HepG2 (cell line): ENCODE measurements around the gene SLC29A1. TPM values are rescaled to one million over a fixed set of nuclear protein-coding genes. Genes with fewer than 3 reads are reported as not detected.

ENCODE experiments used
- FOXM1 ChIP-seq: sonication (generic); formaldehyde crosslinking; IDR thresholded peaks from 2 replicates; pipeline ENCODE4 v1.5.0; 2020; ENCODE audit warnings: missing genetic modification reagents
- HMGXB3 ChIP-seq: sonication (generic); formaldehyde crosslinking; IDR thresholded peaks from 2 replicates; pipeline ENCODE4 v1.4.0; 2020; ENCODE audit warnings: missing genetic modification reagents, borderline replicate concordance
- HOXA5 ChIP-seq: sonication (generic); formaldehyde crosslinking; IDR thresholded peaks from 2 replicates; pipeline ENCODE4 v1.4.0; 2020; ENCODE audit warnings: missing genetic modification reagents
- MEIS1 ChIP-seq: sonication (generic); formaldehyde crosslinking; IDR thresholded peaks from 2 replicates; pipeline ENCODE4 v1.9.0; 2021; ENCODE audit warnings: mild to moderate bottlenecking, missing genetic modification reagents, moderate library complexity, borderline replicate concordance
- MEIS2 ChIP-seq: sonication (generic); formaldehyde crosslinking; IDR thresholded peaks from 2 replicates; pipeline ENCODE4 v1.9.0; 2021; ENCODE audit warnings: mild to moderate bottlenecking, missing genetic modification reagents
- PATZ1 ChIP-seq: sonication (generic); formaldehyde crosslinking; IDR thresholded peaks from 2 replicates; pipeline ENCODE4 v1.4.0; 2020; ENCODE audit warnings: missing genetic modification reagents
- PCBP2 ChIP-seq: fragments of 200-400 bp; formaldehyde crosslinking; optimal IDR thresholded peaks from 2 replicates; pipeline ENCODE3; 2018; ENCODE audit warnings: low read length, low read depth; ENCODE audit not compliant: poor library complexity, severe bottlenecking
- SMYD3 ChIP-seq: sonication (generic); formaldehyde crosslinking; IDR thresholded peaks from 2 replicates; pipeline ENCODE4 v1.8.1; 2023; ENCODE audit warnings: mild to moderate bottlenecking, missing genetic modification reagents
- SNAPC4 ChIP-seq: sonication (generic); formaldehyde crosslinking; IDR thresholded peaks from 2 replicates; pipeline ENCODE4 v1.4.0; 2020; ENCODE audit warnings: mild to moderate bottlenecking, missing genetic modification reagents
- SP140L ChIP-seq: sonication (generic); formaldehyde crosslinking; IDR thresholded peaks from 2 replicates; pipeline ENCODE4 v1.4.0; 2020; ENCODE audit warnings: missing genetic modification reagents, borderline replicate concordance
- ZBTB1 ChIP-seq: sonication (generic); formaldehyde crosslinking; IDR thresholded peaks from 2 replicates; pipeline ENCODE4 v1.4.0; 2020; ENCODE audit warnings: missing genetic modification reagents, borderline replicate concordance
- ZHX1 ChIP-seq: sonication (generic); formaldehyde crosslinking; IDR thresholded peaks from 2 replicates; pipeline ENCODE4 v1.8.1; 2022; ENCODE audit warnings: low read depth, mild to moderate bottlenecking, missing genetic modification reagents
- ZNF101 ChIP-seq: sonication (generic); formaldehyde crosslinking; IDR thresholded peaks from 2 replicates; pipeline ENCODE4 v1.4.0; 2020; ENCODE audit warnings: mild to moderate bottlenecking, low read depth, missing genetic modification reagents, borderline replicate concordance
- ZNF772 ChIP-seq: sonication (generic); formaldehyde crosslinking; IDR thresholded peaks from 2 replicates; pipeline ENCODE4 v1.5.0; 2020; ENCODE audit warnings: mild to moderate bottlenecking, missing genetic modification reagents
- polyA plus RNA-seq, 8 experiments: library from polyadenylated mRNA; depleted of rRNA in 3 of 8; stranded (reverse) in 7 of 8; unstranded in 1 of 8; fragments of >200 nt; fragmentation: Illumina TruSeq in 4 of 8; extraction: Trizol in 4 of 8; gene quantifications; 2 replicates each; pipeline versions ENCODE4 v1.2.1 to v1.2.3, GENCODE V29; 2011 to 2016; ENCODE audit warnings: low read depth in 4 of 8, missing spikeins in 1 of 8, mixed read lengths in 1 of 8; ENCODE audit not compliant: insufficient read depth in 1 of 8
- total RNA-seq, 5 experiments: library from RNA; depleted of rRNA; stranded (reverse); fragments of >200 nt; fragmentation: Illumina TruSeq; extraction: Trizol; gene quantifications; 2 replicates each; pipeline ENCODE4 v1.2.3, GENCODE V29; 2016; ENCODE audit warnings: low read depth in 1 of 5

The SLC29A1 gene
- total and polyA plus RNA-seq, 2 of the 13 experiments (the other 11 are each of a cell fraction or from before 2014, with no cell fraction given): 43.2 to 106 TPM

- TF ChIP-seq SNAPC4 (CRISPR knock-in tag) (no peak), FOXM1 (CRISPR knock-in tag) (no peak), ZHX1 (0 out of 2 replicates have a peak, but pooled peaks have one; percentile 60), ZNF772 (CRISPR knock-in tag) (no peak), ZBTB1 (CRISPR knock-in tag) (no peak), HMGXB3 (CRISPR knock-in tag) (peak; percentile 75; the same call in 1 of the 2 replicates), ZNF101 (CRISPR knock-in tag) (no peak), HOXA5 (CRISPR knock-in tag) (peak; percentile 53; the same call in 1 of the 2 replicates), PATZ1 (CRISPR knock-in tag) (peak; percentile 77), SMYD3 (CRISPR knock-in tag) (no peak), MEIS2 (CRISPR knock-in tag) (peak; percentile 69; the same call in 1 of the 2 replicates), PCBP2 (no peak), MEIS1 (CRISPR knock-in tag) (peak; percentile 76), SP140L (CRISPR knock-in tag) (no peak)
Observed at GRCh38 chr6:44219053-44219814, 4.2 kb upstream of the SLC29A1 start (continued).
